ENCODE data around the gene TSHZ2.
"Not testable (repeated sequence)": the region's sequence is repeated elsewhere in the genome, so short reads cannot be mapped to it uniquely, and the experiment has no call there.

The TSHZ2 gene

DNA sequence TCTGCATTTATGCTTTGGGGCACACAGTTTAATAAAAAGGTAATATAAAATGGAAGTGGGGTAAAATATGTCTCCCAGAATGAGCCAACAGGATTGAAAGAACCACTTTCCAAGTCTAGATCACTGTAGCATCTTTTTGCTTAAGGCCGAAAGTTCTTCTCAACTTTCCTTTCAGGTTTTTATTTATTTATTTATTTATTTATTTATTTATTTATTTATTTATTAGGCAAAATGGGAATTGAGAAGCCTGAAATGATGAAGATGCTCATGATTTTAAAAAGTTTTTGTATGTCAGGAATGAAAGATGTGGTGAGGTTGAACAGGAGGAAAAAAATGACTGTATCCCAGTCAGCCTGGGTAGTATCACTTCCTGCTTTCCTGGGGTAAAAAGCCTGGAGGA is 24.0 kb downstream of the TSHZ2 start:
- no peak for DNase-seq (ENCODE audit: low read depth in 2 of 3, low spot score in 1 of 3)

DNA sequence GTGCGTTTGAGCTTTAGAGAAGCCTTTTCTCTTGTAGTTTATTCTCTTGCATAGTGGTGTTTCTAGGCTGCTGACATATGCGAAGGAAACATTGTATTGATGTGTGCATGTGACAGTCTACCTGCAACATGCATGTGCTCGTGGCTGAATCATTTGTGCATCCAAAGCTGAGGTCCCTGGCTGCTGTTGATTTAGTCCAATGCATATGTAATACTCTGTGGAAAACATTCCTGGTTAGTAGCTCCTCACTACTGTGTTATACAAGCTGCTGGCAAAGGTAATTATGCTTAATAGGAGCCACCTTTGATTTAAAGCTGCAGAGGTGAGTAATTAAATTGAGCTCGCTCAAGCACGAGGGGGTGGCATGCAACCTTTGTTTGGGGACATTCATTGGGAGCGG is 24.5 kb downstream of the TSHZ2 start:
- DNase-seq (ENCODE audit: low read depth in 2 of 3, low spot score in 1 of 3): no peak

DNA sequence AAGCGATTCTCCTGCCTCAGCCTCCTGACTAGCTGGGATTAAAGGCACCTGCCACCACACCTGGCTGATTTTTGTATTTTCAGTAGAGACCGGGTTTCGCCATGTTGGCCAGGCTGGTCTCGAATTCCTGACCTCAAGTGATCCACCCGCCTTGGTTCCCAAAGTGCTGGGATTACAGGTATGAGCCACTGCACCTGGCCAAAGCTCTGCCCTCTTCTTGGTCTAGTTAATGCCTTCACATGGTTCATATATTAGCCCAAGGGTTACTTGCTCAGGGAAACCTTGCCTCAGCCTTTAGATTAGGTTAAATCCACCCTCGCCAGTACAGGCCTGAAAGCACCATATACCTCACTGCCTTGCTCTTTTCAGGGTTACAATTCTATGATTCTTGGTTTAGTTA is 26.1 kb downstream of the TSHZ2 start:
- no peak for DNase-seq (ENCODE audit: low read depth in 2 of 3, low spot score in 1 of 3)

DNA sequence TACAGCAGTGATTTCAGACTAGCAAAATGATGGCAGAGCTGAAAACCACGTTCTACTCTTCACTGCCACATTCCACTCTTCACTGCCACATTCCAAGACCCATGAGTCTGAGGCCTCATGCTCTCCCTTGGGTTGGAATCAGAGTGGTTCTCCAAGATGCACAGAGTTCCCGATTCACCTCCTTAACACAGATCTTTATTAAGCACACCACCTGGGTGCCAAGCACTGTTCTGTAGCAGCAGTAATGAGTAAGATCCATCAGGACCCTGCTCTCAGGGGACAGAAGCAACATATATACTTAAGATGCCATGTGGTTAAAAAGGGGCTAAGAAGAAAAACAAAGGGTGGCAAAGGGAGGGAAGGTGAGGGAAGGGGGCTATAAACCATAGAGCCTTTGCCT is 26.9 kb downstream of the TSHZ2 start:
- DNase-seq (ENCODE audit: low read depth in 2 of 3, low spot score in 1 of 3): no peak

DNA sequence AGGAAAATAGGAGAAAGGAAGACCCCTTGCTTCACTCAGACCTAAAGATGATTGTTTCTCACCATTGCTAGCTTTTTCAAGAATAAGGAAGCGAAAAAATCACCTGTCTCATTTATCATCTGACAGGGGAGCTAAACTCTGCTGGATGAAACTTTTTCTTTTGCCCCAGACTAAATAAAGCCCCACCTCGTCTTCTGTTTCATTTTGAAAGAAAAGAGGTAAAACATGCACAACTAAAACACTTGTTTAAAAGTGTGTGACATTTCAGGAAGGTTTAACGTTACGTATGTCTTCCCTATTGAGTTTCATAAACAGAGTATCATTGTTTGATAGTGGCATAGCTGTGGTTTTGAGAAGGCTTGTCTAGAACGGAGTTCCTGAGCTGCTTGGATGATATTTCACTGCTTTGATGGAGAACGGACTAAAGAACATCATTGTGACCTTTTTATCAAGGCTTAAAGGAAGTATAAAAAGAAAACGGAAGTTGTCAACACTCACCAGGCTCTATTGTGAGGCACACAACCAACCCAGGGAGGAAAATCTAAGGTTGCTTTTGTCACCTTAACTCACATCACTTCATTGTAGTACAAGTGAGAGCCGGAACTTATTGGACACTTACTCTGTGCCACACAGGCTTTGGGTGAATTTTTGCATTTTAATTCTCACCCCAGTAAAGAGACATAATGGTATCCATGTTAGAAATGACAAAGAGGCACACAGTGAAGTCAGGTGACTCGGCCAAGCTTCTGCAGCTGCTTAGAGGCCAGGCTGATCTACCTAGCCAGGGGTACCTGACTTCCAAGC is 29.5 kb downstream of the TSHZ2 start:
- DNase-seq (ENCODE audit: low read depth in 2 of 3, low spot score in 1 of 3): no peak

DNA sequence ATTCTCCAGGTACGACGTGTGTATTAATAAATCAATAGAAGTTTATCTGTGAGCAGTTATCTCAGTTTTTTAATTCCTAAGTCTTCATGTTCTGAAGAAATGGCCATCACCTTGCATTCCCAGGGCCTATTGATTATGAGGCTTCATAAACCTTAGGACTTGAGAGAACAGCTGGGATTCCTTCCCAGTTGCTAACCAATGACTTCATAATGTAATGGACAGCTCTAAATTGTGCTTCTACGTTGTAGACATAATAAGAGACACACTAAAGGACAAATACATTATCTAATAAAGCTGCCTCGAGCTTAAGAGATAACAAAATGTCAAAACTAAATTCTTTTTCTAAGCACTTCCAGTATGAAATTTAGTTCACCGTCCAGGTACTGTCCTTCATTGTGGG is 30.6 kb downstream of the TSHZ2 start:
- no peak for DNase-seq (ENCODE audit: low read depth in 2 of 3, low spot score in 1 of 3)

DNA sequence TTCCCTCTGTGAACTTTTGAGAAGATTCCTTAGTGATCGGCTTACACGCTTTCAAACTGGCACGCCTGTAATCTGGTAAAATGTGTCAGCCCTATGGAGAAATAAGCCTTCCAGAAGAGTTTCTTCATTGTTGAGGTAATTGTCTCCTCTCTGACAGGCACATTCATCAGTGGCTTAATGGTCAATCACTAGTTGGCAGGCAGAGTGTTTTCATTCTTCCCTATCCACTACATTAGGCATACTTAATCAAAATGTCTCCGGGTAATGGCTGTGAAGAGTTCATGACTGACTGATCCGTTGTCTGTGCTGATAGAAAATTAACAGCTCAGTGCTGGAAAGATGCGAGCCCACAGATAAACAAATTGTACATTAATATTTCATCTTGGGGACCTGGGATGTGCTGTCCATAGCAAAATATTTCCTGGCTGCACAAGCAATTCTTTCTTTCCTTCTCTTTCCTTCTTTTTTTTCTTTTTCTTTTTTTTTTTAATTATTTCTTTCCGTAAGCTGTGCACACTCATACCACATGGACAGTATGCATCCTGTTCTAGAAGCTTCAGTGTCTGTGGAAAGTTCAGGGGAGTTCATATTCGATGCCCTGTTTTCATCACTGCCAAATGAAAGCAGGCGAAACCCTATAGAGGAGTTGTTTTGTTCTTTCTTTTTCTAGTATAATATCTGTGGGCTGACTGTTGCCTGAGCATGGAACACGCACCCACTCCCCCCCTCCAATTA is 31.4 kb downstream of the TSHZ2 start:
- no peak for DNase-seq (ENCODE audit: low read depth in 2 of 3, low spot score in 1 of 3)

DNA sequence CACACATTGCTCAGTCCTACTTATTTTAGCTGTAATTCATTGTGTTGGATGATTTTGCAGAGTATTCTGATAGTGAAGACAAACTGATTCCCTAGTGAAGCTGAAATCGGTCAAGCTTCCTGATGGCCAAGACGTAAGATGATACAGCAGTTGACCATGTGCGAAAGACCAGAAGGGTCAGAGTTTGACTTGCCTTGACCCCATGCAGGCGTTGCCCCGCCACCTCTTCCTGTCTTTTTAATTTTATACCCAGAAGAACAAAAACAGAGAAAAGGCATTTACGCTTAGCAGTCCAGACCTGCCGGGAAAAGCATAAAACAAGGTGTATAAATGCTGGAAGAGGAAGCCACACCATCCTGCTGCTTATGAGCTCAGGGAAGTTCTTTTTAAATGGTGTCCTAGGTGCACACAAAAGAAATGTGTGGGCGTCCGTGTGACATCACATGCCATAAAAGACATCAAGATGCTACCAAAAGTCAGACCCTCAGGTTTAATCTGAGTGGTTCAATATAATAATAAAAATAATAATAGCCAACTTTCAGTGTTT is 32.2 kb downstream of the TSHZ2 start:
- no peak for DNase-seq (ENCODE audit: low read depth in 2 of 3, low spot score in 1 of 3)

DNA sequence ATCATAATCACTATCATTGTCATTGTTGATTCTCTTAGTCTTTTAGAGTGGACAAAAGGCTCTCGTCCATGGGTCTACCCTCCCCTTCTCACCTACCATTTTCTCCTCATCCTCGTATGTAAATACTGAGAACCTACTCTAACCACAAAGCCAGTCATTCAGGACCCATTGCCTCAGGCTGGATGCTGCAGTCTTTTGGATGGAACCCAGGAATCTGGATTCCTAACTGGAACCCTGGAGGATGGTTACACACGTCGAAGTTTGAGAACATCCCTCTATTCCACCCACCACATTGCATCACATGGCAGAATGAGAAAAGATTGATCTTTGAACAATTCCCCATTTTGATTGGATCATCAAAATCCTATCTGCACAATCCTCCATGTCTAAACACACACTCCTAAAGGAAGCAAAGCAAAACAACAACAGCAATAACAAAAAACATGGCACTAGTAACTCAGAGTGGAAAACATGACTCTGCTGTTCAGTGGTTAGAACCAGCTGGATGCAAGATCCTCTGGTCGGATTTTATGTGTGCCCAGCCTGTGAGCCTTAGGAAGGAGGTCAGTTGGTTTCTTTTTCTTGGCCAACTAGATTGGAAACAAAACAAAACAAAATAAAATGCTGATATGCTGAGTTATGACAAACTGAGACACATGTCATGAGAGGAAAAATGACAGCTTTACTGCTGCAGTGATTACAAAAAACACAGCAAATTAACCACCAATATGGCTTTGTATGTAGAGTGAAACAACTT is 38.0 kb downstream of the TSHZ2 start:
- DNase-seq (ENCODE audit: low read depth in 2 of 3, low spot score in 1 of 3): no peak

DNA sequence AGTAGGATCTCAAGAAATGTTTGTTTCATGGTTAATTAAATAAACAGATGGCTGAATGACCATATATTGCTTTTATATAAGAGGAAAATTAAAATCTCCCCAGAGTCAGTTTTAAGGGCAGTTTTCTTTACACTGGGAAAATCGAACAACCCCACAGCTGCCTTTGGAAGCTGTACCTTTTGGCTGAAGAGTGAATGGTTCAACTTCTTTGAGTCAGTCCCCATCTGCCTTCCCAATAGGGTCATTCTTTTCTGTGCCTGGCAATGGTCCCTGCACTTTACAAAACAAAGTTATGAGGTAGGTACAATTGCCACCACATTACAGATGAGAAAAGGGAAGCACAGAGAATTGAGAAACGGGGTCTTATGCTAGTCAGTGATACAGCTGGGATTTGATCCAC is 39.5 kb downstream of the TSHZ2 start:
- no peak for DNase-seq (ENCODE audit: low read depth in 2 of 3, low spot score in 1 of 3)

DNA sequence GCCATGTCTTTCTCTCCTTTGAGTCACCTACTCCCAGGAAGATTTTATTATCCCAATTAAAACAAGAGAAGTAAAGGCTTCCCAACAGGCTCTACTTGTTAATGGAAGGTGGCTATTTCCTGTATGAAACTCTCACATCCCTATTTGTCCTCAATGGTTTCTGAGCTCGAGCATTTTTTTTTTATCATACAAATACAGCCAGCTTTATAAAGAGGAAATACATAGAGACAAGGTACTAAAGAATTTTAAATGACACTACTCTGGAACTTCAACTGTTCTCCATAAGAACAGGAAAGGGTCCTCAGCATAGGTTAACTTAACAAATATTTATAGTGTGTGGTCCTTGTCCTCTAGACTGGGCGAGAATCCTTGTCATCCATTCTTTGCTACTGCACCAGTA is 41.0 kb downstream of the TSHZ2 start:
- no peak for DNase-seq (ENCODE audit: low read depth in 2 of 3, low spot score in 1 of 3)

DNA sequence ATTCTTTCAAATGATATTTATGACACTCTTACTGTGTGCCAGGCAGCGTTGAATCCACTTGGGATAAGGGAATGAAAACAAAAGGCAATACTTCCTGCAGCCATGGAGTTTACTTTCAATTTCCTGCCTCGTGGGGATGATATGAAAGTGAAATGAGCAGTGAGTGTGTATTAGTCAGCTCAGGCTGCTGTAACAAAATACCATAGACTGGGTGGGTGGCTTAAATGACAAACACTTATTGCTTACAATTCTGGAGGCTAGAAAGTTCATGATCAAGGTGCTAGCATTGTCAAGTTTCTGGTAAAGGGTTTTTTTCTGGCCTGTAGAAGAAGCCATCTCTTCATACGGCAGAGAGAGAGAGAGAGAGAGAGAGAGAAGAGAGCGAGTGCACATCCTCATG is 41.7 kb downstream of the TSHZ2 start:
- no peak for DNase-seq (ENCODE audit: low read depth in 2 of 3, low spot score in 1 of 3)

DNA sequence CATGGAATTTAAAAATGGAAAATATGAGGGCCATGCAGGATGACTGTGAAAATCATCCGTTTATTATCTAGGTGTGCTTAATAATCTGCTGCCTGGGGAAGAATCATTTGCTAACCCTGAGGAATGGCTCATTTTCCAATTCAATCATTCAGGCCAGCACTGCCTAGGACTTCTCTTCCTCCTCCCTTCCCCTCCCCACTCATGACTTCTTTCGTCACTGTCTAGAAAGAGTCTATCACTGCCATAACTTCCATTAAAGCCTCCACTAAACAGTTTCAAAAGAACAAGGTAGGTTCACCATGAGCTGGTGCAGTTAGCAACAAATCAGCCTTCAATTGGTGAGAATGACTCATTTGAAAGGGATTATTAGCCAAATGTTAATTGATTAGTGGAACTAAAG is 43.9 kb downstream of the TSHZ2 start:
- DNase-seq (ENCODE audit: low read depth in 2 of 3, low spot score in 1 of 3): no peak

DNA sequence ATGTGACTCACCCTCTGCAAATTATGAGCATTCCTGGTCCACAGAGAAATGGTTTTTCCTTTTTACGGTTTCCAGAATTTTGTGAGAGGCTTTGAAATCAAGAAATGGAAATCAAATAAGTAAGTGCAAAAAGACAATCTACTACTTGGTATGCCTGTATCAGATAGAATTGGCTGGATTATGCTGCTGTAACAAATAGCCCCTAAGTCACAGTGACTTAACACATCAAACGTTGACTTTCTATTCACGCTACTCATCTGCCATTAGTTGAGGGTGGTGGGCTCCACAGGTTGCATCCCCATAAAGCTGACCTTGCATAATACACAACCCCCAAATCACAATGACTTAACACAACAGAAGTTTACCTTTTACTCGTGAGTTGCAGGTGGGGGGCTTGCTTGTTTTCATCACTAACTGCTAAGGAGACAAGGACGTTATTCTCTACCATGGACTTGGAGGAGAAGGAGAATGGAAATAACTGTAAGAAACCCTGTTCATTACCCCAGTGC is 44.4 kb downstream of the TSHZ2 start:
- no peak for DNase-seq (ENCODE audit: low read depth in 2 of 3, low spot score in 1 of 3)

DNA sequence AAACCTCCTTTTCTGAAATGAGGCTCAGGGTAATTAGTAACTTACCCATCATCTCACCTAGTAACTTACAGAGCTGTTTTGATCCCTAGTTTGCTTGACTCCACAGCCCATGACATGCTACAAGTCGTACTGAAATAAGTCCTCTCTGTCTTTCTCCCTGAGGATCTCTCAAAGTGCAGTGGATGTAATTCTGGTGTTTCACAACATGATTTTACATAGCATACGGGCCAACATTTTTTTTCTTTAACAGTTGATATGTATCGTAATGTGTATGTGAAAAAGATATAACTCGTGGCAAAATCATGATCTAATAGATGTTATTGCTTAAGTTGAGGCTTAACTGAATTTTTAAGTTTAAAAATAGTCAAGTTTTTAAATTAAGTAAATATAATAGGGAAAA is 45.0 kb downstream of the TSHZ2 start:
- no peak for DNase-seq (ENCODE audit: low read depth in 2 of 3, low spot score in 1 of 3)

DNA sequence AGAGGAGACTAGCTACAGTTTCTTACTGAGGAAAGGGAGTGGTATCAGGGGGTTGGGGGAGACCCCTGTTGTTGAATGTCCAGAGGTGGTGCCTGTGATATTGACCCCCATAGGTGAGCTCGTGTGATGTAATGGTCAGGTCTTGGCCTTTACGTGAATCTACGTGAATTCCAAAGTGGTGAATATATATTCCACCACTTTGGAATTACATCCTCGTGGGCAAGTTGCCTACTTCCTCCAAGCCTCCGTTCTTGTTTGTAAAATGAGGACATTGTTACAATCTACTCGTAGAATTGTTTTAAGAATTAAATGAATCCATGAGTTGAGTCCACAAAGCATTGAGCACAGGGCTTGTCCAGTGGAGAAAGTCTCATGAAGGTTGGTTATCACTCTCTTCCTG is 47.3 kb downstream of the TSHZ2 start:
- no peak for DNase-seq (ENCODE audit: low read depth in 2 of 3, low spot score in 1 of 3)

DNA sequence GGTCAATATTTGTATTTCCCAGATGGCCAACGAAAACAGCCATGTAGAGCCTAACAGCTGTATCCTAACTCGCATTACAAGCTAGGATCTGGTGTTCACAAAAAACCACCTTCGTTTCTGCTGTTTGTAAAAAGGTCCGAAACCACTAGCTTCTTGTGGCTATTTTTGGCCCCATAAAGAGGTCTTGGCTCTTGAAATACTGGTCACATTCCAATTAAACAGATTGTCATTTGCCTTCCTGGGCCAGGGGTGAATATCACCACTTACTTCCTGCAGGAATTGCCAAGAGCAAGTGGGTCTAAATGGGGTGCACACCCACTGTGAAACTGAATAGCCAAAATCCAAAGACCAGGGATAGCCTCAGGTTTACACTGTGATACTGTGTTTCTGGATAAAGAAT is 48.2 kb downstream of the TSHZ2 start:
- DNase-seq (ENCODE audit: low read depth in 2 of 3, low spot score in 1 of 3): no peak

DNA sequence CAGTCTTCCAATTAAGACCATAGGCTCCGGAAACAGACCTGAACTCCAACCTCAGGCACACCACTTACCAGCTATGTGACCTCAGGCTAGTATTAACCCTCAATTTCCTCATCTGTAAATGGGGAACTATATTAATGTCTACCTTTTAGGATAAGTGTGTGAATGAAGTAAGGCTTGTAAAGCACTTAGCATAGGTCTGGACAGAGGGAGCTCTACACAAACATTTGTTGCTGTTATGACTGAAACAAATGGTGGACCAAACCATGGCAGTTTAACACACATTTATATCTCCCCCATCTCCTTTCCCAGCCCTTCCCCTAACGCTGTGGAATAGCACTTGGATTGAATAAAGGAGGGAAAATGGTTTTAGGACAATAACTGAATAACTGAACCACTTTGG is 48.7 kb downstream of the TSHZ2 start:
- no peak for DNase-seq (ENCODE audit: low read depth in 2 of 3, low spot score in 1 of 3)

DNA sequence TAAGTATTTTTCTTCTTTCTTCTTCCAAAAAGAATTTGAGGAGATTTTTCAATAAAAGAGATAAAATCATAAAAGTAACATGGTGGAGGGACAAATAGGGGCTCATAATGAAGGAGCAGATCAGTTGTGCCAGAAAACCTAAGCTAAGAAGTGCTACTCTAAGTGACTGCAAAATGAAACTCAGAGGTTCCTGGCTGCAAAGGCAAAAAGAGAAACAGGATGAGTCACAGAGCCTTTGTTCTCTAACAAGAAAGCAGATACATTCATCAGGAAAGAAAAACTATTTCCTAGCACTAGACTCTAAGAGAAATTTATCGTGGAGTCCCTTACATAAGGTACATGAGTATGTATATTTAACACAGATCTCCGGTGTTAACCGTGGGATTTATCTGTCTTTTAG is 49.8 kb downstream of the TSHZ2 start:
- DNase-seq (ENCODE audit: low read depth in 2 of 3, low spot score in 1 of 3): peak in 1 of 3 donors; percentile 23

DNA sequence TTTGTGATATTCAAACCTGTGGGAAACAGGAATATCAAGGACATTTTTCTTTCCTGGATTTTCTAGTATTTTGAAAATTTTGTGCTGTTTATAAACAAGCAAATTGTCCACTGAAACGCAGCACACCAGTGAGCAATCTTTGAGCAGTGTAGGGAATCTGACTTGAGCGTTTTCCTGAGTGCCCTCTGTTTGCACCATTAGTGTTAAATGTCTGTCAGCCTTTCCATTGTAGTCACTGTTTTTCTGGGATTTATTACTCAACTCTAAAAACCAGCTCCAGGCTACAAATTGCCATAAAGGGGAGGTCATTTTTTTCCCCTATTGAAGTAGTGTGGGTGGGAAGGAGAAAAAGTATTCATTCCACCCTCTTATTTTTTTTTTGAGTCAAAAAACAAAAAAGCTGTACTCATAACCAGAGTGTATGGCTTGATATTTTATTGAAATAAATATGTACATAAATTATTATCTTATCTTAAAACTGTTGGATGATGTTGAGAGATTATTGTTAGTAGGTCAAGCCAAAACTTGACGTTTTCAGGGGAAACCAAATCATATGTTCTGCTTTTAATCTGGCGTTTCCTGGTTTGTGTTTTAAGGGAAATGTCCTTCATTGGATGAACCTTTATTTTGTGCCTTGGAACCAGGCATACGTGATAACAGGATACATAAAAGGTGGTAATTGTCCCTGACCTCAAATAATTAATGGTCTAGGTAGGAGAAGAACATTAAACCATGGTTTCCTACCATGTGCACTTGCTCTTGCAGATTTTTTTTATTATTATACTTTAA is 51.8 kb downstream of the TSHZ2 start:
- DNase-seq (ENCODE audit: low read depth in 2 of 3, low spot score in 1 of 3): no peak

DNA sequence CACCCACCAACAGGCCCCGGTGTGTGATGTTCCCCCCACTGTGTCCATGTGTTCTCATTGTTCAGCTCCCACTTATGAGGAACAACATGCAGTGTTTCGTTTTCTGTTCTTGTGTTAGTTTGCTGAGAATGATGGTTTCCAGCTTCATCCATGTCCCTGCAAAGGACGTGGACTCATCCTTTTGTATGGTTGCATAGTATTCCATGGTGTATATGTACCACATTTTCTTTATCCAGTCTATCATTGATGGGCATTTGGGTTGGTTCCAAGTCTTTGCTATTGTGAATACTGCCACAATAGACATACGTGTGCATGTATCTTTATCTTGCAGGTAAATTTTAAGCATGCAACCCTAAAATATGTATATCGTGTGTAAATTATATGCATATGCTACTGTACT is 52.5 kb downstream of the TSHZ2 start:
- DNase-seq (ENCODE audit: low read depth in 2 of 3, low spot score in 1 of 3): not testable (repeated sequence)
